Measurements from ENCODE around the gene MFSD8.
A peak's percentile ranks its signal among the peaks of the same experiment; 100 is the strongest.
"Not testable (repeated sequence)": the region's sequence is repeated elsewhere in the genome, so short reads cannot be mapped to it uniquely, and the experiment has no call there.

MFSD8 gene

GRCh38 chr4:127965062-127965802, at the start of gene MFSD8, which contains the start of gene ABHD18:
MFSD8 (minus strand) TSS chr4:127965173; CDS start chr4:127965133, 40 bp downstream.
ABHD18 (plus strand) TSS chr4:127965406; CDS start chr4:127982956, 17,550 bp downstream.
- peak; percentile 90 for DNase-seq

- no peak for DNase-seq
Observed at GRCh38 chr4:128009428-128009827, 44.5 kb upstream of the MFSD8 start.

GRCh38 chr4:128006592-128006991, 41.6 kb upstream of the MFSD8 start:
- no peak for DNase-seq

- DNase-seq = no peak
Observed at GRCh38 chr4:127997534-127998388, 32.8 kb upstream of the MFSD8 start.

GRCh38 chr4:127996521-127996920, 31.5 kb upstream of the MFSD8 start:
- not testable (repeated sequence) for DNase-seq

GRCh38 chr4:127995776-127996175, 30.8 kb upstream of the MFSD8 start:
- DNase-seq = no peak

- DNase-seq = no peak
Observed at GRCh38 chr4:127993151-127993550, 28.2 kb upstream of the MFSD8 start.

GRCh38 chr4:127988638-127989037, 23.7 kb upstream of the MFSD8 start:
- DNase-seq = no peak

GRCh38 chr4:127985989-127986388, 21.0 kb upstream of the MFSD8 start:
- DNase-seq = no peak

- no peak for DNase-seq
Observed at GRCh38 chr4:127982445-127982844, 17.5 kb upstream of the MFSD8 start.

GRCh38 chr4:127978930-127979329, 14.0 kb upstream of the MFSD8 start:
- DNase-seq = no peak

- no peak for DNase-seq
Observed at GRCh38 chr4:127975121-127975770, 10.3 kb upstream of the MFSD8 start.

GRCh38 chr4:127970925-127971324, 6.0 kb upstream of the MFSD8 start:
- DNase-seq = not testable (repeated sequence)

GRCh38 chr4:127968586-127968985, 3.6 kb upstream of the MFSD8 start:
- no peak for DNase-seq

GRCh38 chr4:127967141-127967775, 2.3 kb upstream of the MFSD8 start:
- DNase-seq = no peak

- DNase-seq = no peak
Observed at GRCh38 chr4:127965803-127966175, 816 bp upstream of the MFSD8 start.

- DNase-seq = not testable (repeated sequence)
Observed at GRCh38 chr4:127964426-127965061, 429 bp downstream of the MFSD8 start.

- not testable (repeated sequence) for DNase-seq
Observed at GRCh38 chr4:127963633-127964398, 1.2 kb downstream of the MFSD8 start.

- DNase-seq = no peak
Observed at GRCh38 chr4:127959794-127960193, 5.2 kb downstream of the MFSD8 start.

GRCh38 chr4:127957105-127957504, 7.9 kb downstream of the MFSD8 start:
- no peak for DNase-seq

GRCh38 chr4:127936974-127937373, 28.0 kb downstream of the MFSD8 start:
- DNase-seq = no peak

GRCh38 chr4:127931836-127932235, 33.1 kb downstream of the MFSD8 start:
- DNase-seq = not testable (repeated sequence)
